Activated T-cell treated with anti-CD3 and anti-CD28 coated beads, Interleukin-2, amount 50 U/mL, for 4 hours (primary cell): ENCODE data around the gene SUPT5H. TPM values are rescaled to one million over a fixed set of nuclear protein-coding genes. Genes with fewer than 3 reads are reported as not detected.
A peak's percentile ranks its signal among the peaks of the same experiment; 100 is the strongest.
"Not testable (repeated sequence)": the region's sequence is repeated elsewhere in the genome, so short reads cannot be mapped to it uniquely, and the experiment has no call there.

Experiments
- ATAC-seq, 2 donors: fragments of 200-7000 bp; cut with Tn5 transposase; one replicate each; pipeline ENCODE4 v1.10.0; 2021
- DNase-seq: peaks from one replicate; pipeline ENCODE4 v3.0.0-alpha.2; 2020
- H3K27me3 Mint-ChIP-seq: one replicate; pipeline ENCODE4 v1.8.0; 2021; ENCODE audit warnings: low read depth, mixed read lengths
- H3K36me3 Mint-ChIP-seq: one replicate; pipeline ENCODE4 v1.8.0; 2022; ENCODE audit warnings: mixed read lengths; ENCODE audit not compliant: insufficient read depth
- H3K4me1 Mint-ChIP-seq: one replicate; pipeline ENCODE4 v1.8.0; 2021; ENCODE audit warnings: low read depth, mixed read lengths
- H3K4me3 Mint-ChIP-seq: one replicate; pipeline ENCODE4 v1.8.0; 2021; ENCODE audit warnings: mild to moderate bottlenecking, moderate library complexity, mixed read lengths
- H3K9me3 Mint-ChIP-seq: one replicate; pipeline ENCODE4 v1.8.0; 2021; ENCODE audit warnings: mixed read lengths
- total RNA-seq, 3 donors: library from RNA; stranded (reverse); gene quantifications; one replicate each; pipeline ENCODE4 v1.2.1, GENCODE V29; 2021

Gene SUPT5H
- total RNA-seq, 3 donors from 2014 or later, result 193 to 201 (median 197) TPM

DNA sequence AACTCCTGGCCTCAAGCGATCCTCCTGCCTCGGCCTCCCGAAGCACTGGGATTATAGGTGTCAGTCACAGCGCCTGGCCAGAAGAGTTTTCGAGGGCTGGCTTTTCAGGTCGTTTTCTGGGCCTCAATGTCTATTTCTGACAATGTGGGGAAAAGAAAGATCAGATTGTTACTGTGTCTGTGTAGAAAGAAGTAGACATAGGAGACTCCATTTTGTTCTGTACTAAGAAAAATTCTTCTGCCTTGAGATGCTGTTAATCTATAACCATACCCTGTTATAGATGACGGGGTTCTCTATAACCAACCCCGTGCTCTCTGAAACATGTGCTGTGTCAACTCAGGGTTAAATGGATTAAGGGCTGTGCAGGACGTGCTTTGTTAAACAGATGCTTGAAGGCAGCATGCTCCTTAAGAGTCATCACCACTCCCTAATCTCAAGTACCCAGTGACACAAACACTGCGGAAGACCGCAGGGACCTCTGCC lies 34.0 kb downstream of the SUPT5H start:
- not testable (repeated sequence) for ATAC-seq, H3K9me3 Mint-ChIP-seq, DNase-seq, H3K27me3 Mint-ChIP-seq
- H3K36me3 Mint-ChIP-seq, result peaks cover 17% of the 10 kb centered on the region
- H3K4me3 Mint-ChIP-seq, result peak overlapping the region; percentile 89
- peaks cover 24% of the 10 kb centered on the region for H3K4me1 Mint-ChIP-seq

DNA sequence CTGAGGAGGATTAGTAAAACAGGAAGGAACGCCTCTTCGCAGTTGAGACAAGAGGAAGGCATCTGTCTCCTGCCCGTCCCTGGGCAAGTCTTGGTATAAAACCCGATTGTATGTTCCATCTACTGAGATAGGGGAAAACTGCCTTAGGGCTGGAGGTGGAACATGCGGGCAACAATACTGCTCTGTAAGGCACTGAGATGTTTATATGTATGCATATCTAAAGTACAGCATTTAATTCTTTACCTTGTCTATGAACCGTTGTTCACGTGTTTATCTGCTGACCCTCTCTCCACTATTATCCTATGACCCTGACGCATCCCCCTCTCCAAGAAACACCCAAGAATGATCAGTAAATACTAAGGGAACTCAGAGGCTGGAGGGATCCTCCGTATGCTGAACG lies 34.5 kb downstream of the SUPT5H start:
- Mint-ChIP-seq H3K36me3 (peaks cover 11% of the 10 kb centered on the region), H3K4me3 (peak overlapping the region; percentile 89), H3K9me3 (no peaks in the 10 kb centered on the region), H3K4me1 (peaks cover 24% of the 10 kb centered on the region), H3K27me3 (no peaks in the 10 kb centered on the region)
- DNase-seq, result no peak
- no peak for ATAC-seq

DNA sequence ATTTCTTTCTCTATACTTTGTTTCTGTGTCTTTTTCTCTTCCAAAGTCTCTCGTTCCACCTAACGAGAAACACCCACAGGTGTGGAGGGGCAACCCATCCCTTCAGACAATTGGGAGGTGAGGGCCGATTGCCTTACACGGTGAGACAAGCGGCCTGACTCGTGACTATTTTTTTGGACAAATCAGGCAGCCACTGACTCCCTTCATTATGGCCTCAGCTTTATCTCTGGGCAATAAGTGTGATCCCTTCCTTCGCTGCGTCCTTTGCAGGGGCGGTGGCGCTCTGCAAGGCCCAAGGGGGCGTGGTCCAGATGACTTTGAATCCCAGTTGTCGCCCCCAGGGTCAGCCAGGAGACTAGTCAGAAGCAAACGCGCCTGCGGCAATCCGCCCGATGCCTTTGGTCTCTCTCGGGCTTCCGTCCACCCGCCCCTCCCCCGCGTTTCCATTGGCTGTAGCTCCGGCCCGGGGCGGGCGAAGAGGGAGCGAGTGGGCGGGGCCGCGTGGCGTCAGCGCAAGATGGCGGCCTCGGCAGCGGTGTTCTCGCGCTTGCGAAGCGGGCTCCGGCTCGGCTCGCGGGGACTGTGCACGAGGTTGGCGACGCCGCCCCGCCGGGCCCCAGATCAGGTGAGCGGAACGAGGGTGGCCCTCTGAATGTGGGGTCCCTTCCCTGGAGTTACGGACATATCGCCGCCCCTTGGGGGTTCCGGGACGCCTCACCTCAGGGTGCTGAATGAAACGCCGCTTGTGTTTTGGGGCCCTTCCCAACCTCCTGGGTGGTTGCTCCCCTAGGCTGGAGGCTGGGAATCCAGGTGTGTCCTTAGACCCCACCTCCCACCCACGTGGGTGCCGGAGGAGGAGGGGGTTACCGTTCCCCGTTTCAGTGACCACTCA lies 35.2 kb downstream of the SUPT5H start, which contains the start of gene TIMM50:
TIMM50 (plus strand) TSS at position 502 of the 892 bp plus-strand sequence; CDS start at position 518, 16 bp downstream.
- DNase-seq, result peak; percentile 98
- Mint-ChIP-seq H3K4me1 (peaks cover 24% of the 10 kb centered on the region), H3K27me3 (no peaks in the 10 kb centered on the region), H3K4me3 (peak within 1 kb of the TSS; percentile 89), H3K36me3 (peaks cover 8% of the 10 kb centered on the region), H3K9me3 (no peaks in the 10 kb centered on the region)
- peak; percentile 97 for ATAC-seq

DNA sequence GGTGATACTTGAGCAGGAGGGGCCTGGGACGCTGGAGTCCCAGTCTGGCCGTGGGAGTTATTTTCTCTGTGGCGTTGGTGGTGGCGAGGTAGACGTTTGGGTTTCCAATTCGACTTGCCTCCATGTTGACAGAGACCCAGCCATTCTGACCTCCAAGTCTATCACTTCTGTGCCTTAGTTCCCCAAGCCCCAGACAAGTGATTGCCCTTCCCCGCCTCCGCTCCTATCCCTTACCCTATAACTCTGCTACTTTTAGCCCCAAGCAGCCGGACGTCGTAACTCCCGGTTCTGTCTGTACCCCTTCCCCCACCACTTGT lies 35.8 kb downstream of the SUPT5H start:
- H3K4me3 Mint-ChIP-seq, result peak overlapping the region; percentile 89
- no peaks in the 10 kb centered on the region for H3K9me3 Mint-ChIP-seq
- peaks cover 24% of the 10 kb centered on the region for H3K4me1 Mint-ChIP-seq
- no peak for ATAC-seq
- peaks cover 9% of the 10 kb centered on the region for H3K36me3 Mint-ChIP-seq
- H3K27me3 Mint-ChIP-seq, result no peaks in the 10 kb centered on the region
- no peak for DNase-seq

DNA sequence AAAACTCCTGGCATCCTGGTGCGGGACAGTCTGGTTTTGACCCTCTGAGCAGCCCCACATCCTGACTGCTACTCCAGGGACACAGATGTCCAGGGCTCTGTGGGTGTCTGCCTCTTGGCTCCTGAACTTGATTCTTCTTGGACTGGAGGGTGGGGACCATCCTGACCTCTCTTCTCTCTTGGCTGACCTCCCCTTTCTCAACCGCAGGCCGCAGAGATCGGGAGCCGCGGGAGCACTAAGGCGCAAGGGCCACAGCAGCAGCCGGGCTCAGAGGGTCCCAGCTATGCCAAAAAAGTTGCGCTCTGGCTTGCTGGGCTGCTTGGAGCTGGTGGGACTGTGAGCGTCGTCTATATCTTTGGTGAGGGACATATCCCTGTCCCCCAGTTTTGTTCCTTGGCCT lies 36.3 kb downstream of the SUPT5H start:
- no peaks in the 10 kb centered on the region for H3K27me3 Mint-ChIP-seq
- peaks cover 25% of the 10 kb centered on the region for H3K4me1 Mint-ChIP-seq
- H3K36me3 Mint-ChIP-seq, result peaks cover 10% of the 10 kb centered on the region
- ATAC-seq (no peak), DNase-seq (no peak)
- peak overlapping the region; percentile 89 for H3K4me3 Mint-ChIP-seq
- H3K9me3 Mint-ChIP-seq, result no peaks in the 10 kb centered on the region

DNA sequence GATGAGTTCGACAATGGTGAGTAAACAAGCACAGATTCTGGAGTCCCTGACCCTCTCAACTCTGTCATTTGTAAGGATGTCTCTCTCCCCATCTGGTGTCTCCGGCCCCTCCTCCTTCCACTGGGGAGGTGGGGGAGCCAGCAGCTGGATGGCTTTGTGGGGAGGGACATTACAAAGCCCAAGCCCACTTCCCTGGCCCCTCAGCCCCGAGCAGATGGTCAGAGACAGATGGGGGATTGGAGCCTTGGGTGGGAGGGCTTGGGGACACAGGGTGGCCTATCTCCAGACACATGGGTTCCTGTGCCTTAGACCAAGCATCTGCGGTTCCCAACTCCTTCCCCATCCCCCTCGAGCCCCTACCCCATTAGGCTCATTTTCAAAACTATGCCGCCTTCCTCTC lies 37.8 kb downstream of the SUPT5H start:
- H3K36me3 Mint-ChIP-seq, result peaks cover 18% of the 10 kb centered on the region
- no peaks in the 10 kb centered on the region for H3K9me3 Mint-ChIP-seq
- no peak for DNase-seq
- no peaks in the 10 kb centered on the region for H3K27me3 Mint-ChIP-seq
- peaks cover 27% of the 10 kb centered on the region for H3K4me1 Mint-ChIP-seq
- H3K4me3 Mint-ChIP-seq, result peak overlapping the region; percentile 89
- no peak for ATAC-seq

DNA sequence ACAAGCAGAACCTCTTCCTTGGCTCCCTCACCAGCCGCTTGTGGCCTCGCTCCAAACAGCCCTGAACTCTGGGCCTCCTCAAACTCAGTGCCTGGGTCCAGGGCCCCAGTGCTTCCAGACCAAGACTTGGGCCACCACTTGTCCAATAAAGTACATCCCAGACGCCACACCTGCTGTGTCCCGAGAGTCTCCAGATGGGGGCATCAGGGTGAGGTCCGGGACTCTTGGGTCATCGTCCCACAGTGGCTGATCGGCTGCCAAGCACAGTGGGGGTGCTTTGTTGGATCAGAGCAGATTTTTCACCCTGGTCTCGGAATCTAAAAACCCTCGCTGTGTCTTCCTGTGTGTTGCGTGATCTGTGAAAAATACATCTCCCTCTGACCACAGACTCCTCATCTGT lies 44.4 kb downstream of the SUPT5H start:
- peaks cover 22% of the 10 kb centered on the region for H3K36me3 Mint-ChIP-seq
- DNase-seq, result no peak
- H3K27me3 Mint-ChIP-seq, result no peaks in the 10 kb centered on the region
- ATAC-seq, result no peak
- H3K4me3 Mint-ChIP-seq, result no peak overlapping the region
- H3K4me1 Mint-ChIP-seq, result peaks cover 3% of the 10 kb centered on the region
- no peaks in the 10 kb centered on the region for H3K9me3 Mint-ChIP-seq

DNA sequence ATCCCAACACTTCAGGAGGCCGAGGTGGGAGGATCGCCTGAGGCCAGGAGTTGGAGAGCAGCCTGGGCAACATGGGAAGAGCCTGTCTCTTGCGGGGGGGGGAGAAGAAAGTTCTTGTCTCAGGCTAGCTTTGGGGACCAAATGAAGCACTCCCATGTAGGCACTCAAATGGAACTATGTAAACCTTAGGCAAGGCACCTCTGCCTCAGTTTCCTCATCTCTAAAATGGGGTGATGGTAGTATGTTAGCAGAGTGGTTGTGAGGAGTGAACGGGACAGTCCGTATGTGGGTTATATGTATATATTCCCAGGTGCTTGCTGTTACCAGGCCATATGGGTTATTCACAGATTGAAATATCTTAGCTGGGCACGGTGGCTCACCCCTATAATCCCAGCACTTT lies 46.8 kb downstream of the SUPT5H start:
- Mint-ChIP-seq H3K27me3 (peaks cover 9% of the 10 kb centered on the region), H3K4me3 (no peak overlapping the region), H3K9me3 (no peaks in the 10 kb centered on the region), H3K4me1 (no peaks in the 10 kb centered on the region), H3K36me3 (peaks cover 13% of the 10 kb centered on the region)
- DNase-seq, result no peak
- ATAC-seq, result no peak

DNA sequence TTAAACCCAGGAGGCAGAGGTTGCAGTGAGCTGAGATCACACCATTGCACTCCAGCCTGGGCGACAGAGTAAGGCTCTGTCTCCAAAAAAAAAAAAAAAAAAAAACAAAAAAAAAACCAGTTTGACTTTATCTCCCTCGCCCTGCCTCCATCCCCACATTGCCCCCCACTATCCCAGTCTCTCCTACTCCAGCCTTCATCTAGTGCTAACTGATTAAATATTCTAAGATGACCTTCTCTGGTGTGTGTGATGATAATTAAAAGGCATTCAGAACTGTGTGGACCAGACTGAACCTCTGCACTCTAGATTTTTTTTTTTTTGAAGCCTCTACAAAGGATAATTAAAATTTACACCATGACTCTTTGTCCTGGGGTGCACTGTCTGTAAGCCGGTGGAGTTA lies 47.4 kb downstream of the SUPT5H start:
- Mint-ChIP-seq H3K4me3 (no peak overlapping the region), H3K4me1 (no peaks in the 10 kb centered on the region), H3K9me3 (no peaks in the 10 kb centered on the region), H3K27me3 (peaks cover 12% of the 10 kb centered on the region), H3K36me3 (peaks cover 12% of the 10 kb centered on the region)
- no peak for ATAC-seq
- DNase-seq, result no peak

DNA sequence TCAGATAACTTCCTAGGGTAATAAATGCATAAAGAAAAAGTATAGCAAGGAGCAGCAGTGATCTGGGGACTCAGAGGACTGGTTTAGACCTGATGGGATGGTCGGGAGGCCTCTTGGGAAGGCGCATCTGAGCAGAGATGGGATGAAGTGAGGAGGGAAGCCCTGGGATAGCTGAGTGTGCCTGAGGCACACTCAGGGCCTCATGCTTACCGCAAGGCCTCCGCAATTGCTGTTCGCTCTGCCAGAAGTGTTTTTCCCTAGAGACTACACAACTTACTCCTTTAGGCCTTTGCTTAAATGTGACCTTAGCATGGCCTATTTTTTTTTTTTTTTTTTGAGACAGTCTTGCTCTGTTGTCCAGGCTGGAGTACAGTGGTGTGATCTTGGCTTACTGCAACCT lies 49.3 kb downstream of the SUPT5H start:
- H3K27me3 Mint-ChIP-seq, result peaks cover 25% of the 10 kb centered on the region
- DNase-seq (no peak), ATAC-seq (no peak)
- H3K4me1 Mint-ChIP-seq, result peaks cover 12% of the 10 kb centered on the region
- H3K4me3 Mint-ChIP-seq, result no peak overlapping the region
- H3K9me3 Mint-ChIP-seq, result no peaks in the 10 kb centered on the region
- H3K36me3 Mint-ChIP-seq, result no peaks in the 10 kb centered on the region

DNA sequence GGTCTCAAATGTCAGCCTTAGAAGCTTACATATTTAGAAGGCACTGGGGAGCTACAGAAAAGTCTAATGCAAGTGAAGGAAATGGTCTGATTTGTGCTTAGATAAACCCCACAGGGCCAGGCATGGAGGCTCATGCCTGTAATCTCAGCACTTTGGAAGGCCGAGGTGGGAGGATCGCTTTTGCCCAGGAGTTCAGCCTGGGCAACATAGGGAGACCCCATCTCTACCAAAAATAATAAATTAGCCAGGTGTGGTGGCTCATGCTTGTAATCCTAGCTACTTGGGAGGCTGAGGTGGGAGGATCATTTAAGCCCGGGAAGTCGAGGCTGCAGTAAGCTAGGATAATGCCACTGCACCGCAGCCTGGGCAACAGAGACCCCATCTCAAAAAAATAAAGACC lies 50.7 kb downstream of the SUPT5H start:
- ATAC-seq (no peak), DNase-seq (no peak)
- Mint-ChIP-seq H3K4me1 (peaks cover 14% of the 10 kb centered on the region), H3K9me3 (no peaks in the 10 kb centered on the region), H3K4me3 (no peak overlapping the region), H3K27me3 (peaks cover 37% of the 10 kb centered on the region), H3K36me3 (no peaks in the 10 kb centered on the region)

DNA sequence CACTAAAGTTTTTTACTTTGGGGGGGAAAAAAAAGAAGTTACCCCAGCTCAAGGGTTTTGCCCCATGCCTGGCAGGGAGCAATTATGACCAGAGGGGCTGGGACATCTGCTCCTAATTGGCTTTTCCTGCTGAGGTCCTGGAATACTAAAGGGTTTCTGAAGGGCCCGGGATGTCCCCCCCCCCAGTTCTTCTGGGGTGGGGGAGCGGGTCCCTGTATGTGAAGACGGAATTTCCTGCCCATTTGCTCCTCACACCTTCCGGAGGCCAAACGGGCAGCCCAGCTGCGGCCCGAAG lies 52.3 kb downstream of the SUPT5H start:
- DNase-seq (no peak), ATAC-seq (no peak)
- no peaks in the 10 kb centered on the region for H3K36me3 Mint-ChIP-seq
- H3K27me3 Mint-ChIP-seq, result peaks cover 45% of the 10 kb centered on the region
- H3K9me3 Mint-ChIP-seq, result no peaks in the 10 kb centered on the region
- no peak overlapping the region for H3K4me3 Mint-ChIP-seq
- H3K4me1 Mint-ChIP-seq, result peaks cover 14% of the 10 kb centered on the region

DNA sequence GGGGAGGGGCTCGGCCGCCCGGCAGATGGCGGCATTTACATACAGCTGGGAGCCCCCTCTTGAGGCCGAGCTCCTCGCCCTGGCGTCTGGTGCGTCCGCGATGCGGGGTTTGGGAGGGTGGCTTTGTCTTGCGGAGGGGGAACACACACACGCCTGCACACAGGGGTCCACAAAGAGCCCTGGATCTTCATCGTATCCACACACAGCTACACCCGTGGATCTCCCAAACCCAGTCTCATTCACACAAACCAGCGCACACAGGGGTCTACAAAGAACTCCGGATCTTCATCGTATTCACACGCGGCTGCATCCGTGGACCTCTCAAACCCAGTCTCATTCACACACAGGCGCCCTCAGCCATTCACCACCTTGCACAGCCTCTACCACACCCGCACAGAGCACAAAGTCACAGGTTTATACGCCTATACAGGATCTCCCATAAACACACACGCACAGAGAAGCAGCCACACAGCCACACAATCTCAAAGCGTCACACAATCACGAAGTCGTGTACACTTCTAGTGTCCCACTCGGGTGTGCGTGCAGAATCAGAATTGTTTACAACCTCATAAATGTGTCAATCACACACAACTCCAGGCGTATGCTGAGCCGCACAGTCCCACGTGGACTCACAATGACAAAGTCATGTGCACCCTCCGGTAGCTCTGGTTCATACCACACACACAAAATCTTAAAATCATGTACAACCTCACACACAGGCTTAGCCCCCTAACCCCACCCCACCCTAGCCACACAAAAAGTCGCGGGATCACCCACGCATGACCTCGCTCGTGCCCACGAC lies 52.8 kb downstream of the SUPT5H start:
- H3K36me3 Mint-ChIP-seq, result no peaks in the 10 kb centered on the region
- ATAC-seq (peak; percentile 38 to 44), DNase-seq (no peak)
- peaks cover 48% of the 10 kb centered on the region for H3K27me3 Mint-ChIP-seq
- no peaks in the 10 kb centered on the region for H3K9me3 Mint-ChIP-seq
- peaks cover 16% of the 10 kb centered on the region for H3K4me1 Mint-ChIP-seq
- peak overlapping the region; percentile 69 for H3K4me3 Mint-ChIP-seq

DNA sequence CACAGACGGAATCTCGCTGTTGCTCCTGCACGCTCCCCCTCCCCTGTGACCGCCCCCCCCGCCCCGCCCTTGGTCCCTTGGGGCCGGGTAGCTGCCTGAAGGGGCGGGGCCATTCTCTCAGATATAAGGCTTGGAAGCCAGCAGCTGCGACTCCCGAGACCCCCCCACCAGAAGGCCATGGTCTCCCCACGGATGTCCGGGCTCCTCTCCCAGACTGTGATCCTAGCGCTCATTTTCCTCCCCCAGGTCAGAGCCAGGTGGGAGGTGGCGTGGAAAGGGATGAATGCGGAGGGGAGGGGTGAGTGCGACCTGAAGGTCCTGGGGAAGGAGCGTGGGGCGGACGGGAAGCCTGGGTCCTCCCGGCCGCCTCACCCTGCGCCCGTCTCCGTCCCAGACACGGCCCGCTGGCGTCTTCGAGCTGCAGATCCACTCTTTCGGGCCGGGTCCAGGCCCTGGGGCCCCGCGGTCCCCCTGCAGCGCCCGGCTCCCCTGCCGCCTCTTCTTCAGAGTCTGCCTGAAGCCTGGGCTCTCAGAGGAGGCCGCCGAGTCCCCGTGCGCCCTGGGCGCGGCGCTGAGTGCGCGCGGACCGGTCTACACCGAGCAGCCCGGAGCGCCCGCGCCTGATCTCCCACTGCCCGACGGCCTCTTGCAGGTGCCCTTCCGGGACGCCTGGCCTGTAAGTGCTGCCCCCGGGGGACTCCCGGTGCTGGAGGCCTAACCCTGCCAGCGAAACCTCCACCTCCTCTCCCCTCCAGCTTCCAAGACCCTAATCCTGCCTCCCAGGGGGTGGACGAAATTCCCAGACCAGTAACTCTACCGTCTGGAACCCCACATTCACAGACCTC lies 53.6 kb downstream of the SUPT5H start, which contains the start of gene DLL3:
DLL3 (plus strand) TSS at position 150 of the 845 bp plus-strand sequence; CDS start at position 178, 28 bp downstream.
- H3K4me1 Mint-ChIP-seq, result peaks cover 18% of the 10 kb centered on the region
- ATAC-seq (peak; percentile 20 to 36), DNase-seq (no peak)
- peaks cover 56% of the 10 kb centered on the region for H3K27me3 Mint-ChIP-seq
- peak within 1 kb of the TSS; percentile 69 for H3K4me3 Mint-ChIP-seq
- H3K9me3 Mint-ChIP-seq, result no peaks in the 10 kb centered on the region
- H3K36me3 Mint-ChIP-seq, result no peaks in the 10 kb centered on the region
